ENCODE measurements around the gene RIOK2.
"Not testable (repeated sequence)": the region's sequence is repeated elsewhere in the genome, so short reads cannot be mapped to it uniquely, and the experiment has no call there.

RIOK2 gene

GRCh38 chr5:97183100-97183929 lies at the start of gene RIOK2:
Gene RIOK2 (minus strand): TSS chr5:97183247. CDS start chr5:97183191, 56 bp downstream.
- DNase-seq (ENCODE audit: low read depth), result peak; percentile 92

- peak; percentile 59 for DNase-seq (ENCODE audit: low read depth)
Measured at GRCh38 chr5:97231025-97231636, 48.1 kb upstream of the RIOK2 start.

- no peak for DNase-seq (ENCODE audit: low read depth)
Measured at GRCh38 chr5:97229688-97230285, 46.7 kb upstream of the RIOK2 start.

GRCh38 chr5:97229196-97229595 lies 46.1 kb upstream of the RIOK2 start:
- DNase-seq (ENCODE audit: low read depth), result no peak

- no peak for DNase-seq (ENCODE audit: low read depth)
Measured at GRCh38 chr5:97225222-97225621, 42.2 kb upstream of the RIOK2 start.

- DNase-seq (ENCODE audit: low read depth), result no peak
Measured at GRCh38 chr5:97224112-97224750, 41.2 kb upstream of the RIOK2 start.

- DNase-seq (ENCODE audit: low read depth), result no peak
Measured at GRCh38 chr5:97223596-97223995, 40.5 kb upstream of the RIOK2 start.

- DNase-seq (ENCODE audit: low read depth), result no peak
Measured at GRCh38 chr5:97209343-97209742, 26.3 kb upstream of the RIOK2 start.

GRCh38 chr5:97208714-97209113 lies 25.7 kb upstream of the RIOK2 start:
- no peak for DNase-seq (ENCODE audit: low read depth)

GRCh38 chr5:97208184-97208713 lies 25.2 kb upstream of the RIOK2 start:
- DNase-seq (ENCODE audit: low read depth), result no peak

GRCh38 chr5:97194366-97194765 lies 11.3 kb upstream of the RIOK2 start:
- DNase-seq (ENCODE audit: low read depth), result no peak

GRCh38 chr5:97193355-97193688 lies 10.3 kb upstream of the RIOK2 start:
- no peak for DNase-seq (ENCODE audit: low read depth)

GRCh38 chr5:97192580-97193354 lies 9.7 kb upstream of the RIOK2 start:
- no peak for DNase-seq (ENCODE audit: low read depth)

- DNase-seq (ENCODE audit: low read depth), result no peak
Measured at GRCh38 chr5:97191893-97192292, 8.8 kb upstream of the RIOK2 start.

- DNase-seq (ENCODE audit: low read depth), result not testable (repeated sequence)
Measured at GRCh38 chr5:97189523-97189922, 6.5 kb upstream of the RIOK2 start.

GRCh38 chr5:97183930-97184213 lies 825 bp upstream of the RIOK2 start:
- DNase-seq (ENCODE audit: low read depth), result no peak

GRCh38 chr5:97182571-97183099 lies 412 bp downstream of the RIOK2 start:
- no peak for DNase-seq (ENCODE audit: low read depth)

- DNase-seq (ENCODE audit: low read depth), result no peak
Measured at GRCh38 chr5:97181856-97182545, 1.0 kb downstream of the RIOK2 start.

- DNase-seq (ENCODE audit: low read depth), result not testable (repeated sequence)
Measured at GRCh38 chr5:97179457-97179856, 3.6 kb downstream of the RIOK2 start.

GRCh38 chr5:97172227-97172626 lies 10.8 kb downstream of the RIOK2 start:
- DNase-seq (ENCODE audit: low read depth), result no peak

GRCh38 chr5:97171703-97172102 lies 11.3 kb downstream of the RIOK2 start:
- no peak for DNase-seq (ENCODE audit: low read depth)

Data from fibroblast of the conjunctiva (primary cell).